ENCODE measurements around the gene GCK.

GCK gene

GRCh38 chr7:44145969-44146911 is 43.0 kb downstream of the GCK start:
- no peaks in the 10 kb centered on the region for H3K9me3 ChIP-seq (ENCODE audit: control insufficient read depth, insufficient read depth, low read length)
- H3K27ac ChIP-seq (ENCODE audit: low read depth, low read length) = no peak overlapping the region
- peaks cover 4% of the 10 kb centered on the region for H3F3A ChIP-seq (ENCODE audit: control insufficient read depth, insufficient read depth)
- no peak overlapping the region for H3K4me3 ChIP-seq (ENCODE audit: low read length)
- H3K4me1 ChIP-seq (ENCODE audit: control insufficient read depth, low read length) = no peaks in the 10 kb centered on the region
- no peaks in the 10 kb centered on the region for H3K79me2 ChIP-seq (ENCODE audit: control insufficient read depth, low read length)
- TF ChIP-seq EZH2phosphoT487 (IDR thresholded peaks at IDR 0.05; ENCODE audit: borderline replicate concordance, low read length) = no peak
- no peak for TF ChIP-seq CTCF (IDR thresholded peaks at IDR 0.05; ENCODE audit: low read depth, low read length, poor library complexity, severe bottlenecking)
- no peaks in the 10 kb centered on the region for H3K9me2 ChIP-seq (replicated peaks; ENCODE audit: control insufficient read depth, low read length)
- H3K36me3 ChIP-seq (ENCODE audit: control insufficient read depth, low read length) = no peaks in the 10 kb centered on the region
- peaks cover 3% of the 10 kb centered on the region; the same call in 1 of the 2 replicates for H3K27me3 ChIP-seq (ENCODE audit: control insufficient read depth, low read length)
- H3K4me2 ChIP-seq (ENCODE audit: low read length) = no peak overlapping the region
- H4K20me1 ChIP-seq (ENCODE audit: control insufficient read depth, insufficient read depth, low read depth, low read length) = no peaks in the 10 kb centered on the region

- H3K9me2 ChIP-seq (replicated peaks; ENCODE audit: control insufficient read depth, low read length) = no peaks in the 10 kb centered on the region
- H3K36me3 ChIP-seq (ENCODE audit: control insufficient read depth, low read length) = no peaks in the 10 kb centered on the region
- no peak overlapping the region for H3K4me3 ChIP-seq (ENCODE audit: low read length)
- H3K9me3 ChIP-seq (ENCODE audit: control insufficient read depth, insufficient read depth, low read length) = no peaks in the 10 kb centered on the region
- H3K4me2 ChIP-seq (ENCODE audit: low read length) = no peak overlapping the region
- H4K20me1 ChIP-seq (ENCODE audit: control insufficient read depth, insufficient read depth, low read depth, low read length) = no peaks in the 10 kb centered on the region
- no peaks in the 10 kb centered on the region for H3K79me2 ChIP-seq (ENCODE audit: control insufficient read depth, low read length)
- peaks cover 4% of the 10 kb centered on the region for H3F3A ChIP-seq (ENCODE audit: control insufficient read depth, insufficient read depth)
- no peaks in the 10 kb centered on the region for H3K4me1 ChIP-seq (ENCODE audit: control insufficient read depth, low read length)
- H3K27ac ChIP-seq (ENCODE audit: low read depth, low read length) = no peak overlapping the region
- TF ChIP-seq EZH2phosphoT487 (IDR thresholded peaks at IDR 0.05; ENCODE audit: borderline replicate concordance, low read length) (no peak), CTCF (IDR thresholded peaks at IDR 0.05; ENCODE audit: low read depth, low read length, poor library complexity, severe bottlenecking) (no peak)
- H3K27me3 ChIP-seq (ENCODE audit: control insufficient read depth, low read length) = peaks cover 3% of the 10 kb centered on the region; the same call in 1 of the 2 replicates
Observed at GRCh38 chr7:44145479-44145968, 43.7 kb downstream of the GCK start.

GRCh38 chr7:44144968-44145478 is 44.2 kb downstream of the GCK start:
- Histone ChIP-seq H3K4me3 (ENCODE audit: low read length) (no peak overlapping the region), H3K27me3 (ENCODE audit: control insufficient read depth, low read length) (peaks cover 3% of the 10 kb centered on the region; the same call in 1 of the 2 replicates), H3K9me3 (ENCODE audit: control insufficient read depth, insufficient read depth, low read length) (no peaks in the 10 kb centered on the region), H3F3A (ENCODE audit: control insufficient read depth, insufficient read depth) (peaks cover 4% of the 10 kb centered on the region), H4K20me1 (ENCODE audit: control insufficient read depth, insufficient read depth, low read depth, low read length) (no peaks in the 10 kb centered on the region), H3K27ac (ENCODE audit: low read depth, low read length) (no peak overlapping the region), H3K79me2 (ENCODE audit: control insufficient read depth, low read length) (no peaks in the 10 kb centered on the region), H3K36me3 (ENCODE audit: control insufficient read depth, low read length) (no peaks in the 10 kb centered on the region), H3K4me2 (ENCODE audit: low read length) (no peak overlapping the region), H3K4me1 (ENCODE audit: control insufficient read depth, low read length) (no peaks in the 10 kb centered on the region), H3K9me2 (replicated peaks; ENCODE audit: control insufficient read depth, low read length) (no peaks in the 10 kb centered on the region)
- TF ChIP-seq CTCF (IDR thresholded peaks at IDR 0.05; ENCODE audit: low read depth, low read length, poor library complexity, severe bottlenecking) (no peak), EZH2phosphoT487 (IDR thresholded peaks at IDR 0.05; ENCODE audit: borderline replicate concordance, low read length) (no peak)
